HCT116 (cell line): Measurements from ENCODE around the gene NPR1. TPM values are rescaled to one million over a fixed set of nuclear protein-coding genes. Genes with fewer than 3 reads are reported as not detected.

ENCODE experiments used
- ATAC-seq: fragments of 200-7000 bp; cut with Tn5 transposase; 2 replicates; pipeline ENCODE4 v1.9.1; 2020; ENCODE audit warnings: mild to moderate bottlenecking, moderate library complexity
- BruUV-seq: library from RNA; stranded (reverse); fragments of 400-500 nt; replicated peaks from 2 replicates; lab custom pipeline; 2021; lab: Mats Ljungman, UMichigan
- CTCF ChIA-PET: fragments of 300-600 bp; sonication (Branson Sonifier 250); formaldehyde crosslinking; loops from one replicate; lab custom pipeline; 2021; ENCODE audit warnings: antibody characterized with exemption; lab: Charles Lee
- POLR2A ChIA-PET: fragments of 300-600, 350-600 bp; sonication (Branson Sonifier 250); formaldehyde crosslinking; loops from one replicate; lab custom pipeline; 2021; ENCODE audit warnings: antibody characterized with exemption; lab: Charles Lee
- RAD21 ChIA-PET, 2 experiments: fragments of 300-600 bp; sonication (Branson Sonifier 250); formaldehyde crosslinking; loops; one replicate each; lab custom pipeline; 2023; ENCODE audit warnings: low total read pairs in 2 of 2; ENCODE audit not compliant: uncharacterized antibody in 2 of 2, unreplicated experiment in 2 of 2, low non-redundant PET in 1 of 2; lab: Charles Lee
- DNase-seq: peaks from one replicate; pipeline ENCODE4 v3.0.0-alpha.2; 2010; ENCODE audit warnings: low read depth, low spot score
- H2AFZ ChIP-seq: fragments of 200-600 bp; shearing (Covaris generic), sonication (generic); 2 replicates; pipeline ENCODE4 v1.6.1; 2017; ENCODE audit warnings: low read depth, mixed run types, mixed read lengths, antibody characterized with exemption, low read length; ENCODE audit not compliant: poor library complexity, severe bottlenecking
- H3K27ac ChIP-seq: 2 replicates; pipeline ENCODE4 v1.5.1; 2012; ENCODE audit warnings: low read depth, low read length
- H3K27me3 ChIP-seq: fragments of 200-600 bp; sonication (generic); 2 replicates; pipeline ENCODE4 v1.6.1; 2016; ENCODE audit warnings: mixed run types, low read length, mixed read lengths; ENCODE audit not compliant: insufficient read depth
- H3K36me3 ChIP-seq, 2 experiments: fragments of 200-500 bp in 1 of 2; fragments of 200-600 bp in 1 of 2; sonication (Bioruptor generic) in 1 of 2; sonication (generic) in 1 of 2; 2 replicates each; pipeline versions ENCODE4 v1.5.1 to v1.6.1; 2014 to 2016; ENCODE audit warnings: low read length in 2 of 2, inconsistent platforms in 1 of 2, mixed read lengths in 1 of 2, mixed run types in 1 of 2; ENCODE audit not compliant: insufficient read depth in 2 of 2, control insufficient read depth in 1 of 2
- H3K4me1 ChIP-seq, 2 experiments: fragments of 200-600 bp in 1 of 2; sonication (generic) in 1 of 2; 2 replicates each; pipeline versions ENCODE4 v1.5.1 to v1.6.1; 2012 to 2017; ENCODE audit warnings: low read length in 2 of 2, inconsistent platforms in 1 of 2, mild to moderate bottlenecking in 1 of 2, mixed read lengths in 1 of 2, mixed run types in 1 of 2, moderate library complexity in 1 of 2; ENCODE audit not compliant: insufficient read depth in 2 of 2, control insufficient read depth in 1 of 2
- H3K4me2 ChIP-seq: fragments of 200-600 bp; sonication (generic); 2 replicates; pipeline ENCODE4 v1.6.1; 2017; ENCODE audit warnings: mixed run types, low read length, mixed read lengths
- H3K4me3 ChIP-seq, 2 experiments: fragments of 200-600 bp in 1 of 2; sonication (generic) in 1 of 2; replicated peaks in 1 of 2; 2 replicates each; pipeline ENCODE4 v1.5.1; 2011 to 2016; ENCODE audit warnings: low read length in 2 of 2, control low read depth in 1 of 2, low read depth in 1 of 2, mild to moderate bottlenecking in 1 of 2, mixed read lengths in 1 of 2, mixed run types in 1 of 2
- H3K79me2 ChIP-seq: fragments of 200-600 bp; sonication (generic); 2 replicates; pipeline ENCODE4 v1.6.1; 2017; ENCODE audit warnings: mild to moderate bottlenecking, mixed run types, low read length, moderate library complexity, mixed read lengths; ENCODE audit not compliant: insufficient read depth
- H3K9ac ChIP-seq: fragments of 200-600 bp; sonication (generic); 2 replicates; pipeline ENCODE4 v1.6.1; 2016; ENCODE audit warnings: low read length, mixed read lengths
- H3K9me2 ChIP-seq: fragments of 200-600 bp; sonication (generic), shearing (Covaris generic); 2 replicates; pipeline ENCODE4 v1.6.1; 2017; ENCODE audit warnings: mixed run types, mild to moderate bottlenecking, moderate library complexity; ENCODE audit not compliant: insufficient read depth
- H3K9me3 ChIP-seq, 2 experiments: fragments of 200-500 bp in 1 of 2; fragments of 200-600 bp in 1 of 2; sonication (Bioruptor generic) in 1 of 2; sonication (generic) in 1 of 2; 2 replicates each; pipeline ENCODE4 v1.6.1; 2014 to 2017; ENCODE audit warnings: low read length in 2 of 2, mixed read lengths in 2 of 2, inconsistent platforms in 1 of 2, low read depth in 1 of 2, mild to moderate bottlenecking in 1 of 2, mixed run types in 1 of 2, moderate library complexity in 1 of 2; ENCODE audit not compliant: control insufficient read depth in 1 of 2, insufficient read depth in 1 of 2
- H4K20me1 ChIP-seq: fragments of 200-600 bp; sonication (generic), shearing (Covaris generic); 2 replicates; pipeline ENCODE4 v1.6.1; 2017; ENCODE audit warnings: mixed run types, mild to moderate bottlenecking, moderate library complexity; ENCODE audit not compliant: insufficient read depth
- CBX3 ChIP-seq: IDR thresholded peaks from 2 replicates; pipeline ENCODE4 v1.6.1; 2012; ENCODE audit warnings: low read depth
- EGR1 ChIP-seq: IDR thresholded peaks from 2 replicates; pipeline ENCODE4 v1.6.1; 2012; ENCODE audit warnings: low read depth
- EZH2phosphoT487 ChIP-seq: fragments of 200-600 bp; IDR thresholded peaks from 2 replicates; pipeline ENCODE4 v1.6.1; 2018; ENCODE audit warnings: antibody characterized with exemption, borderline replicate concordance
- FOSL1 ChIP-seq: IDR thresholded peaks from 2 replicates; pipeline ENCODE4 v1.6.1; 2012; ENCODE audit warnings: low read depth
- JUND ChIP-seq: IDR thresholded peaks from 2 replicates; pipeline ENCODE4 v1.6.1; 2012
- POLR2AphosphoS5 ChIP-seq: IDR thresholded peaks from 2 replicates; pipeline ENCODE4 v1.6.1; 2011; ENCODE audit warnings: mild to moderate bottlenecking, low read depth, low read length, moderate library complexity
- RAD21 ChIP-seq: IDR thresholded peaks from 2 replicates; pipeline ENCODE4 v1.6.1; 2012; ENCODE audit warnings: low read depth, mild to moderate bottlenecking
- SIN3A ChIP-seq: IDR thresholded peaks from 2 replicates; pipeline ENCODE4 v1.6.1; 2012; ENCODE audit warnings: low read depth
- TCF7L2 ChIP-seq: IDR thresholded peaks from 2 replicates; pipeline ENCODE4 v1.7.0; 2011; ENCODE audit warnings: borderline replicate concordance, inconsistent platforms; ENCODE audit not compliant: insufficient read depth, insufficient read length; ENCODE audit errors: extremely low read depth
- ZNF274 ChIP-seq: fragments of 200-500 bp; sonication (Bioruptor generic); IDR thresholded peaks from 2 replicates; pipeline ENCODE4 v1.6.1; 2014; ENCODE audit warnings: mild to moderate bottlenecking, low read depth, low read length, inconsistent platforms
- intact Hi-C: fragments of 100-400 bp; cut with micrococcal nuclease; formaldehyde crosslinking; loops from 2 replicates; pipeline ENCODE4 v1.10.0; 2022
- total RNA-seq: library from RNA; stranded (reverse); gene quantifications from one replicate; pipeline ENCODE4 v1.2.1, GENCODE V29; 2021; ENCODE audit not compliant: unreplicated experiment
- TF ChIP-seq, protein P1 (sequence below): IDR thresholded peaks from 2 replicates; pipeline ENCODE4 v1.6.1; 2012; ENCODE audit warnings: low read depth
- TF ChIP-seq, protein P2 (sequence below): IDR thresholded peaks from 2 replicates; pipeline ENCODE4 v1.6.1; 2012
- TF ChIP-seq, protein P3 (sequence below), 3 experiments: fragments of 200-600 bp in 1 of 3; sonication (generic) in 1 of 3; IDR thresholded peaks in 2 of 3; conservative IDR thresholded peaks in 1 of 3; 2 replicates each; pipeline ENCODE4 v1.5.1; 2012 to 2017; ENCODE audit warnings: low read depth in 2 of 3, low read length in 2 of 3, antibody characterized with exemption in 1 of 3, borderline replicate concordance in 1 of 3, control low read depth in 1 of 3, mild to moderate bottlenecking in 1 of 3, mixed read lengths in 1 of 3, mixed run types in 1 of 3, moderate library complexity in 1 of 3; ENCODE audit not compliant: insufficient read depth in 1 of 3

NPR1 gene
- total RNA-seq, 1 experiment from 2014 or later = 0.07 TPM

DNA sequence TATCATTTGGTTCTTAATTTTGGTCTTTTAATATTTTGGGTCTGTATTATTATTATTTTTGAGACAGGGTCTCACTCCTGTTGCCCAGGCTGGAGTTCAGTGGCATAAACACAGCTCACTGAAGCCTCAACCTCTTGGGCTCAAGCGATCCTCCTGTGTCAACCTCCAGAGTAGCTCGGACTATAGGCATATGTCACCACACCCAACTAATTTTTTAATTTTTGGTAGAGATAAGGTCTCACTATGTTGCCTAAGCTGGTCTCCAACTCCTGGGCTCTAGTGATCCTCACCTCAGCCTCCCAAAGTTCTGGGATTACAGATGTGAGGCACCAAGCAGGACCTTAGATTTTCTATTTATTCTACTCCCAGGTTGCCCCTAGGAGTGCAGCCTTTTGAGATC, 5.0 kb upstream of the NPR1 start (continued):
- TF ChIP-seq, protein P1, sequence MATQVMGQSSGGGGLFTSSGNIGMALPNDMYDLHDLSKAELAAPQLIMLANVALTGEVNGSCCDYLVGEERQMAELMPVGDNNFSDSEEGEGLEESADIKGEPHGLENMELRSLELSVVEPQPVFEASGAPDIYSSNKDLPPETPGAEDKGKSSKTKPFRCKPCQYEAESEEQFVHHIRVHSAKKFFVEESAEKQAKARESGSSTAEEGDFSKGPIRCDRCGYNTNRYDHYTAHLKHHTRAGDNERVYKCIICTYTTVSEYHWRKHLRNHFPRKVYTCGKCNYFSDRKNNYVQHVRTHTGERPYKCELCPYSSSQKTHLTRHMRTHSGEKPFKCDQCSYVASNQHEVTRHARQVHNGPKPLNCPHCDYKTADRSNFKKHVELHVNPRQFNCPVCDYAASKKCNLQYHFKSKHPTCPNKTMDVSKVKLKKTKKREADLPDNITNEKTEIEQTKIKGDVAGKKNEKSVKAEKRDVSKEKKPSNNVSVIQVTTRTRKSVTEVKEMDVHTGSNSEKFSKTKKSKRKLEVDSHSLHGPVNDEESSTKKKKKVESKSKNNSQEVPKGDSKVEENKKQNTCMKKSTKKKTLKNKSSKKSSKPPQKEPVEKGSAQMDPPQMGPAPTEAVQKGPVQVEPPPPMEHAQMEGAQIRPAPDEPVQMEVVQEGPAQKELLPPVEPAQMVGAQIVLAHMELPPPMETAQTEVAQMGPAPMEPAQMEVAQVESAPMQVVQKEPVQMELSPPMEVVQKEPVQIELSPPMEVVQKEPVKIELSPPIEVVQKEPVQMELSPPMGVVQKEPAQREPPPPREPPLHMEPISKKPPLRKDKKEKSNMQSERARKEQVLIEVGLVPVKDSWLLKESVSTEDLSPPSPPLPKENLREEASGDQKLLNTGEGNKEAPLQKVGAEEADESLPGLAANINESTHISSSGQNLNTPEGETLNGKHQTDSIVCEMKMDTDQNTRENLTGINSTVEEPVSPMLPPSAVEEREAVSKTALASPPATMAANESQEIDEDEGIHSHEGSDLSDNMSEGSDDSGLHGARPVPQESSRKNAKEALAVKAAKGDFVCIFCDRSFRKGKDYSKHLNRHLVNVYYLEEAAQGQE = no peak
- TF ChIP-seq, protein P2, sequence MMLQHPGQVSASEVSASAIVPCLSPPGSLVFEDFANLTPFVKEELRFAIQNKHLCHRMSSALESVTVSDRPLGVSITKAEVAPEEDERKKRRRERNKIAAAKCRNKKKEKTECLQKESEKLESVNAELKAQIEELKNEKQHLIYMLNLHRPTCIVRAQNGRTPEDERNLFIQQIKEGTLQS = no peak
- no peak for TF ChIP-seq FOSL1
- TF ChIP-seq JUND = no peak
- no peak for TF ChIP-seq EZH2phosphoT487

DNA sequence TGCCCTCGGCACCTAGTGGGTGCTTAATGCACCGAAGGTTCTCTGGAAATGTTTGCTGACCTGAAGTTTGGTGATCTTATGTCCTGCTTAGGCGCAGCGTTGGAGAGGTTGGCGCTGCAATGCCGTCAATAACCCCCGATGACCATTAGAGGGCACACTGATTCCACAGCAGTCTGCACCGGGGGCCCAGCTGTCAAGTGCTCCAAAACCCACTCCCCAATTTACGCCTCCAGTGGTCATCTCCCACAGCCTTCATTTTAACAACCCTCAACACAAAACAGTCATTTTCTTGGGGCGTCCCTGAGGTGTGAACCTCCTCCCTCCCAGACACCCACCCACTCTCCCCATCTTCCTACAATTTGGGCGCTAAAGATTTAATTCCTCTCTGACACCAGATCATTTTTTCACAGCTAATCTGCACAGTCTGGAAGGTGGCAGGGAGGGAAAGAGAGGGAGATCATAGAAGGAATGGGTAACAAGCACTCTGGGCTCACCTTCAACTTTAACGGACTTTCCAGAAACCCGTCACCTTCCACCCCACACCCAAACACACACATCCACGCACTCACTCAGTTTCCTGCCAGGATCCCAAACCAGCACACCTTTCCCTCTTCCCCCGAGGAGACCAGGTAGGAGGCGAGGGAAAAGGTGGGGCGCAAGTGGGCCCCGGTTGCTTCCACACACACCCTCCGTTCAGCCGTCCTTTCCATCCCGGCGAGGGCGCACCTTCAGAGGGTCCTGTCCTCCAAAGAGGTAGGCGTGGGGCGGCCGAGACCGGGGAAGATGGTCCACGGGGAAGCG, 570 bp upstream of the NPR1 start:
- peak overlapping the region; percentile 92 for H2AFZ ChIP-seq
- peak; percentile 22 for DNase-seq
- H3K27ac ChIP-seq = no peak overlapping the region
- no peaks in the 10 kb centered on the region for H3K9me2 ChIP-seq
- H3K27me3 ChIP-seq = no peaks in the 10 kb centered on the region
- H3K9me3 ChIP-seq = no peaks in the 10 kb centered on the region
- intact Hi-C loops = loop anchor here (1.0 to 10.0 kb wide), 3 partner anchors 71 to 308 kb away; partner anchors contain the start of genes RAB13 and SLC27A3
- no TSS peak for BruUV-seq
- ChIA-PET POLR2A (no interaction called here), RAD21 (no interaction called here), CTCF (no interaction called here)
- peak overlapping the region; percentile 46 for H3K4me2 ChIP-seq
- no peaks in the 10 kb centered on the region for H3K79me2 ChIP-seq
- no peak overlapping the region for H3K4me3 ChIP-seq
- ATAC-seq = peak; percentile 86
- H4K20me1 ChIP-seq = no peaks in the 10 kb centered on the region
- no peak overlapping the region for H3K9ac ChIP-seq
- peaks cover 0 to 4% of the 10 kb centered on the region in 2 experiments; a peak in 2 of 4 replicates for H3K4me1 ChIP-seq
- no peaks in the 10 kb centered on the region for H3K36me3 ChIP-seq
- TF ChIP-seq ZNF274 (no peak), POLR2AphosphoS5 (no peak), EGR1 (no peak), SIN3A (no peak), RAD21 (peak; percentile 96), JUND (no peak), CBX3 (no peak), TCF7L2 (no peak)
- TF ChIP-seq, protein P1 = no peak
- TF ChIP-seq, protein P3, sequence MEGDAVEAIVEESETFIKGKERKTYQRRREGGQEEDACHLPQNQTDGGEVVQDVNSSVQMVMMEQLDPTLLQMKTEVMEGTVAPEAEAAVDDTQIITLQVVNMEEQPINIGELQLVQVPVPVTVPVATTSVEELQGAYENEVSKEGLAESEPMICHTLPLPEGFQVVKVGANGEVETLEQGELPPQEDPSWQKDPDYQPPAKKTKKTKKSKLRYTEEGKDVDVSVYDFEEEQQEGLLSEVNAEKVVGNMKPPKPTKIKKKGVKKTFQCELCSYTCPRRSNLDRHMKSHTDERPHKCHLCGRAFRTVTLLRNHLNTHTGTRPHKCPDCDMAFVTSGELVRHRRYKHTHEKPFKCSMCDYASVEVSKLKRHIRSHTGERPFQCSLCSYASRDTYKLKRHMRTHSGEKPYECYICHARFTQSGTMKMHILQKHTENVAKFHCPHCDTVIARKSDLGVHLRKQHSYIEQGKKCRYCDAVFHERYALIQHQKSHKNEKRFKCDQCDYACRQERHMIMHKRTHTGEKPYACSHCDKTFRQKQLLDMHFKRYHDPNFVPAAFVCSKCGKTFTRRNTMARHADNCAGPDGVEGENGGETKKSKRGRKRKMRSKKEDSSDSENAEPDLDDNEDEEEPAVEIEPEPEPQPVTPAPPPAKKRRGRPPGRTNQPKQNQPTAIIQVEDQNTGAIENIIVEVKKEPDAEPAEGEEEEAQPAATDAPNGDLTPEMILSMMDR (IDR thresholded peaks at IDR 0.05 in 2 of 3, conservative IDR thresholded peaks at IDR 0.05 in 1 of 3; ENCODE audit: borderline replicate concordance in 1 of 3, insufficient read depth in 1 of 3, low read depth in 2 of 3, low read length in 2 of 3) = peak; percentile 89 to 98 (median 93)
